Activated naive CD4-positive, alpha-beta T cell treated with anti-CD3 and anti-CD28 coated beads, Interleukin-2, amount 50 U/mL, for 24 hours (primary cell): Measurements from ENCODE around the gene GP2.

ENCODE experiments used
- H3K27ac Mint-ChIP-seq: one replicate; pipeline ENCODE4 v1.8.0; 2021; ENCODE audit warnings: mild to moderate bottlenecking, mixed read lengths
- H3K27me3 Mint-ChIP-seq: one replicate; pipeline ENCODE4 v1.8.0; 2021; ENCODE audit warnings: mixed read lengths
- H3K36me3 Mint-ChIP-seq: one replicate; pipeline ENCODE4 v1.8.0; 2021; ENCODE audit warnings: mixed read lengths
- H3K4me1 Mint-ChIP-seq: one replicate; pipeline ENCODE4 v1.8.0; 2021; ENCODE audit warnings: mixed read lengths
- H3K4me3 Mint-ChIP-seq: one replicate; pipeline ENCODE4 v1.8.0; 2021; ENCODE audit warnings: mild to moderate bottlenecking, mixed read lengths
- H3K9me3 Mint-ChIP-seq: one replicate; pipeline ENCODE4 v1.8.0; 2021; ENCODE audit warnings: mixed read lengths

The GP2 gene

GRCh38 chr16:20327444-20328041, at the start of gene GP2:
GP2 (minus strand) TSS chr16:20327513; CDS start chr16:20326431, 1,082 bp downstream.
- Mint-ChIP-seq H3K27me3 (peaks cover 3% of the 10 kb centered on the region), H3K36me3 (no peaks in the 10 kb centered on the region), H3K4me3 (no peak within 1 kb of the TSS), H3K4me1 (no peaks in the 10 kb centered on the region), H3K9me3 (no peaks in the 10 kb centered on the region), H3K27ac (no peak within 1 kb of the TSS)

- Mint-ChIP-seq H3K4me1 (no peaks in the 10 kb centered on the region), H3K9me3 (no peaks in the 10 kb centered on the region), H3K4me3 (no peak overlapping the region), H3K36me3 (no peaks in the 10 kb centered on the region), H3K27ac (no peak overlapping the region), H3K27me3 (peaks cover 20% of the 10 kb centered on the region)
Observed at GRCh38 chr16:20372701-20373100, 45.4 kb upstream of the GP2 start.

DNA sequence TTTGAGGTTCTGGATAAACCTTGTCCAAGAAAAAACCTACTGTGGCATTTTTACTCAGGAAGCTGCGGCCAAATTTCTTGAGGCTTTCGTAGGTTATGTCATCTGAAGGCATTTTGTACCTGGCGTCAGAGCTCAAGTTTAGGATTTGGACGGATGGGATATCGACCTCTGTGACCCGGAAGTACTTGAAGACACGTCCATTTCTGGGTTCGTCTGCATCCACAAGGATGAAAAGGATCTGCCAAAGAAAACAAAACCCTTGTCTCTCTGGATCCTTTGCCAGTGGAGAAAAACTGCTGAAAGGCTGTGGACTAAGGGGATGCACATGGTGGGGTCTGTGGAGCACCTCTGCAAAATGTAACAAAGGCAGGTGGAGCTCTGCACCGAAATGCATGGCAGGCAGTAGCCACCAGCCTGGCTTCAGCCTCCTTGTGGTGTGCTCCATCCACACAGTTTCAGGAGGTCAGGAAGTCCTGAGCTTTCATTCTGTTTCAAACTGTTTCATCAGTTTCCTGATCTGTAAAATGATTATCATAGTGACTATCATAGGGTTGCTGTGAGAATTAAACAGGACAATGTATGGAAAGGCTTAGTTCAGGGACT, 42.2 kb upstream of the GP2 start:
- no peak overlapping the region for H3K27ac Mint-ChIP-seq
- no peaks in the 10 kb centered on the region for H3K36me3 Mint-ChIP-seq
- H3K9me3 Mint-ChIP-seq = no peaks in the 10 kb centered on the region
- H3K4me1 Mint-ChIP-seq = no peaks in the 10 kb centered on the region
- peaks cover 16% of the 10 kb centered on the region for H3K27me3 Mint-ChIP-seq
- H3K4me3 Mint-ChIP-seq = no peak overlapping the region

- no peaks in the 10 kb centered on the region for H3K9me3 Mint-ChIP-seq
- no peak overlapping the region for H3K27ac Mint-ChIP-seq
- H3K4me3 Mint-ChIP-seq = no peak overlapping the region
- H3K4me1 Mint-ChIP-seq = no peaks in the 10 kb centered on the region
- no peaks in the 10 kb centered on the region for H3K36me3 Mint-ChIP-seq
- peaks cover 23% of the 10 kb centered on the region for H3K27me3 Mint-ChIP-seq
Observed at GRCh38 chr16:20364051-20364450, 36.7 kb upstream of the GP2 start.

- H3K36me3 Mint-ChIP-seq = no peaks in the 10 kb centered on the region
- H3K4me1 Mint-ChIP-seq = no peaks in the 10 kb centered on the region
- no peak overlapping the region for H3K4me3 Mint-ChIP-seq
- H3K9me3 Mint-ChIP-seq = no peaks in the 10 kb centered on the region
- no peak overlapping the region for H3K27ac Mint-ChIP-seq
- H3K27me3 Mint-ChIP-seq = peaks cover 19% of the 10 kb centered on the region
Observed at GRCh38 chr16:20363191-20363590, 35.9 kb upstream of the GP2 start.

DNA sequence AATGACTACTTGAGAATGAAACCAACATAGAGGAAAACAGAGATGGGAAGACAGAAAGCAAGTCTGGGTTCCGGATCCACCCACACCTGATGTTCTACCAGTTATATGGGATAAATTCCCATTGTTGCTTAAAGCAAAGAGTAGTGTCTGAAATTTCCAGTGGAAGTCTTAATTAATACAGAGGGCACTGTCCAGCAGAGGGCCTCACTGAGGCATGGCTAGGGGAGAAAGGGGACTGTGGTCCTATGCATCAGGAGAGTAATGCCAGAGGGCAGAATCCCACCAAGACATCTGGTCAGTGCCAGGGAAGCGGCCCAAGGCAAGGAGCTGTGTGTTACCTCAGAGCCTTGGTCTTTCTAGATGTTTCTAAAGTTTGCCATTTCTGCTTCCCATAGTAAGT, 32.7 kb upstream of the GP2 start:
- H3K4me1 Mint-ChIP-seq = no peaks in the 10 kb centered on the region

DNA sequence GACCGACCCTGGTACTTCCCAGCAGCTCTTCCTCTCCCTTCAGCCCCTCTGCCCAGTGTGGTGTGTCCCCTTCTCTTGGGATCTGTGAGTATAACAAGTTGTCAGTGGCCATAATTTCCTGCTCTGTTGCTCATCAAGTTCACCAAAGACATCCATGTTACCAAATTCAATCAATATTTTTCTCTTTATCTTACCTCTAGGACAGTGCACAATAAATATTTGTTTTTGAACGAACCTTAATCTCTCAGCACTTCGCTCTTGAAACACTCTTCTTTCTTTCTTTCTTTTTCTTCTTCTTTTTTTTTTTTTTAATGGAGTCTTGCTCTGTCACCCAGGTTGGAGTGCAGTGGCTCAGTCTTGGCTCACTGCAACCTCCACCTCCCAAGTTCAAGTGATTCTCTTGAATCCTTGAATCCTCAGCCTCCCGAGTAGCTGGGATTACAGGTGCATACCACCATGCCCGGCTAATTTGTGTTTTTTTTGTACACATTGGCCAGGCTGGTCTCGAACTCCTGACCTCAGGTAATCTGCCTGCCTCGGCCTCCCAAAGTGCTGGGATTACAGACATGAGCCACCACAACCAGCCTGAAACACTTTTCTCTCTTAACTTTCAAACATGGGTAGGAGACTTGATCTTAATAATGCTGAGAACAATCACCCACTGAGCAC, 27.9 kb upstream of the GP2 start:
- no peak overlapping the region for H3K4me3 Mint-ChIP-seq
- no peak overlapping the region for H3K27ac Mint-ChIP-seq

More for the DNA sequence above, 32.7 kb upstream of the GP2 start:
- Mint-ChIP-seq H3K4me3 (no peak overlapping the region), H3K9me3 (no peaks in the 10 kb centered on the region), H3K36me3 (no peaks in the 10 kb centered on the region), H3K27me3 (peaks cover 11% of the 10 kb centered on the region), H3K27ac (no peak overlapping the region)

DNA sequence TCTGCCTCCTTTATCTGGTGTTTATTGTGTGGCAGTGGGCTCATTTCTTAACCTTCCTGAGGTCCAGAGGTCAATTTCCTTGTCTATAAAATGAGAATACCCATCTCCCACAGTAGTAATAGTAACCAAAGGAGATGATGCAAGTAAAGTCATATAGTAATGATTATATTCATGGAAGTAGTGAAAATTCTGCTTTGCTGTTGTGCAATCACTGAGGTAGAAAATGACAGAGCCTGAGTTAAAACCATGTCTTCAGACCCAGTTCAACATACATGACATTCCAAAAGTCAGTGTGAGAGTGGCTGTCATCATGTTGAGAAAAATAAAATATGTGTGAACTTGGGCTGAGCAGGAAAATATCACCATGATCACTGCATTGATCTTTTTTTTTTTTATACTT, 26.1 kb upstream of the GP2 start:
- Mint-ChIP-seq H3K27ac (no peak overlapping the region), H3K4me3 (no peak overlapping the region), H3K27me3 (peaks cover 4% of the 10 kb centered on the region), H3K4me1 (no peaks in the 10 kb centered on the region), H3K36me3 (no peaks in the 10 kb centered on the region), H3K9me3 (no peaks in the 10 kb centered on the region)

More for the DNA sequence above, 27.9 kb upstream of the GP2 start:
- no peaks in the 10 kb centered on the region for H3K9me3 Mint-ChIP-seq
- no peaks in the 10 kb centered on the region for H3K4me1 Mint-ChIP-seq
- H3K27me3 Mint-ChIP-seq = peaks cover 6% of the 10 kb centered on the region
- no peaks in the 10 kb centered on the region for H3K36me3 Mint-ChIP-seq

DNA sequence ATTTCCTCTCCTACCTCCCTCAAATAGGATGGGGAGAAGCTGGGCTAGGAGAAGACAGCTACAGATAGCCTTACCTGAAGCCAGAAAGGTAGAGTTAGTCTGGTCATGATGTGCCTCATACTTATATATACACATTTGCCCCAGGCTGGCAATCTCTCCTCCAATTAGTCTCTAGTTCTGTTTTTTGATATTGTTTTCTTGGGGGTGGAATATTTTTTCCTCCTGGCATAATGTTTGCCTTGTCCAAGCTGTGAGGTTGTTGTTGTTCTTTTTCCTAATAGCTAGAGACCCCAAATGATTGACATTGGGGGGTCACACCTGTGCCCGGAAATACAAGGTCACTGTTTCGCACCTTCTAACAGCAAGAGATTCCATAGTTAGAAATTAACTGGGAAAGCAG, 25.3 kb upstream of the GP2 start, which contains the start of gene UMOD:
Gene UMOD (minus strand): TSS at position 101 of the 400 bp plus-strand sequence. CDS start 1,978 bp downstream, outside the sequence.
- no peak within 1 kb of the TSS for H3K27ac Mint-ChIP-seq
- no peak within 1 kb of the TSS for H3K4me3 Mint-ChIP-seq
- peaks cover 4% of the 10 kb centered on the region for H3K27me3 Mint-ChIP-seq
- no peaks in the 10 kb centered on the region for H3K9me3 Mint-ChIP-seq
- H3K36me3 Mint-ChIP-seq = no peaks in the 10 kb centered on the region
- no peaks in the 10 kb centered on the region for H3K4me1 Mint-ChIP-seq

GRCh38 chr16:20349615-20350014, 22.3 kb upstream of the GP2 start:
- no peaks in the 10 kb centered on the region for H3K9me3 Mint-ChIP-seq
- H3K4me3 Mint-ChIP-seq = no peak overlapping the region
- H3K27me3 Mint-ChIP-seq = peaks cover 6% of the 10 kb centered on the region
- no peaks in the 10 kb centered on the region for H3K4me1 Mint-ChIP-seq
- H3K36me3 Mint-ChIP-seq = no peaks in the 10 kb centered on the region
- no peak overlapping the region for H3K27ac Mint-ChIP-seq

- Mint-ChIP-seq H3K9me3 (no peaks in the 10 kb centered on the region), H3K27me3 (peaks cover 6% of the 10 kb centered on the region), H3K4me3 (no peak overlapping the region), H3K36me3 (no peaks in the 10 kb centered on the region), H3K4me1 (no peaks in the 10 kb centered on the region), H3K27ac (no peak overlapping the region)
Observed at GRCh38 chr16:20348365-20349185, 21.3 kb upstream of the GP2 start.

DNA sequence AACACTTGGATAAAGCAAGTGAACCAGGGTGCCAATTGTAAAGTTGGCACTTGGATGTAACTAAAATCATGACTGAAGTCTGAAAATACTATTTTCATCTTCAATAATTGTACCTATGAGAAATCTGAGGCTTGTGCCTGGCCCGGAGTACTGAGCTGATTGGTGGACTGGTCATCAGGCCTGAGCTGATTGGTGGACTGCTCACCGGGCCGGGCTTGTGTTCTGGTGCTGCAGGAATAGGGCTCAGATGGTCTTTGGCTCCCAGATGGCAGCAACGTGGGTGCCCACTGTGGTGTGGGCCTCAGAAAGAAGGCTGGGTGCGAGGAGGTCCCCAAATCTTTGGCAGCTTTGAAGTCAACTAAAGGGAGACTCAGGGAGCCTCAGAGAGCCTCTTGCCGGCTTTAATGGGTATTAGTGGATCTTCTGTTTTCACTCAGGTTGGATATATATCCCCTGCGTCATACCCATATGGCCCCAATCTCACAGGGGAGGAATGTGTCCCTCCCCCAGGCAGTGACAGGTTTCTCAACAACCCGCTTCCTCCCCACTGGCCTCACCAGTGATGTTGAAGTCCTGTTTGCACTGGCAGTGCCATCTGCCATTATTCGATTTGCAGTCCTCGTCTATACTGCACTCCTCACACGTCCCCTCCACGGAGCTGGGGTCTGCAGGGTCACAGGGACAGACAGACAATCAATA, 20.5 kb upstream of the GP2 start:
- Mint-ChIP-seq H3K27me3 (peaks cover 6% of the 10 kb centered on the region), H3K9me3 (no peaks in the 10 kb centered on the region), H3K27ac (no peak overlapping the region), H3K36me3 (no peaks in the 10 kb centered on the region), H3K4me1 (no peaks in the 10 kb centered on the region), H3K4me3 (no peak overlapping the region)

DNA sequence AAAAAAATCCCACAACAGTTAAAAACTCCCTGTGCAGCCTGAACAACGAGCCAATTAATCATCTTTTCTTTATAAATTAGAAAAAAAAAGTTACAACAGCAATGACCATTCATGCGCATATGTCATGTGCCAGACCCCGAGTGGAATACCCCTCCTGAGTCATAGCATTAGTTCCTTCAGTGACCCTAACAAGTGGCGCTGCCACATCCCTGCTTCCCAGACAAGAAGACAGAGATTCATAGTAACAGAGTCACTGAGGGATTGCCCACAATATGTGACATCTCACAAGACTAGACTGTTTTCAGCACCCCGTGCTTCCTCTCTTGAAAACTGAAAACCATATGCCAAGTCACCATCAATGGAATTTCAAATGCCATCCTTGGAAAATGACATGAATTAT, 17.3 kb upstream of the GP2 start:
- Mint-ChIP-seq H3K27me3 (peaks cover 2% of the 10 kb centered on the region), H3K4me3 (no peak overlapping the region), H3K4me1 (no peaks in the 10 kb centered on the region), H3K27ac (no peak overlapping the region), H3K36me3 (no peaks in the 10 kb centered on the region), H3K9me3 (no peaks in the 10 kb centered on the region)

DNA sequence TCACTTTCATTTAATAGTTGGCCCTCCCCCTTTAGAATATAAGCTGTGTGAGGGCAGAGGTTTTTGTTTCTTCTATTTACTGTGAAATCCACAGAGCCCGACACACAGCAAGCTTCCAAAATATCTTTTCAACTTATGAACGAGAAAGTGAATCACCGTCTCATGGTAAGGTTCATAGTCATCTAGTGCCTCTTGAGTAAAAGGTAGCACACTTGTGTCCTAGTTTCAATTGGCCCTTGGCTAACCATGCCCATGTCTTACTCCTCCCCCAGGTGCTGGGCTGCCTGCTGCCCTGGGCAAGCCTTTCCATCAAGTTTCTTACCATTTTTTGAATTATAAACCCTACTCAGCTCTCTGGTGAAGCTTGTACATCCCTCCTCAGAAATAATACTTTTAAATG, 12.4 kb upstream of the GP2 start:
- Mint-ChIP-seq H3K4me1 (no peaks in the 10 kb centered on the region), H3K27me3 (no peaks in the 10 kb centered on the region), H3K36me3 (no peaks in the 10 kb centered on the region), H3K4me3 (no peak overlapping the region), H3K9me3 (no peaks in the 10 kb centered on the region), H3K27ac (no peak overlapping the region)

- no peaks in the 10 kb centered on the region for H3K36me3 Mint-ChIP-seq
- no peaks in the 10 kb centered on the region for H3K4me1 Mint-ChIP-seq
- no peaks in the 10 kb centered on the region for H3K9me3 Mint-ChIP-seq
- peaks cover 2% of the 10 kb centered on the region for H3K27me3 Mint-ChIP-seq
- H3K27ac Mint-ChIP-seq = no peak overlapping the region
- H3K4me3 Mint-ChIP-seq = no peak overlapping the region
Observed at GRCh38 chr16:20336955-20337354, 9.6 kb upstream of the GP2 start.
